WTC11 (cell line): ENCODE measurements around the gene KRTAP21-3. TPM values are rescaled to one million over a fixed set of nuclear protein-coding genes. Genes with fewer than 3 reads are reported as not detected.

Experiments used
- ATAC-seq: fragments of 200-7000 bp; cut with Tn5 transposase; 2 replicates; pipeline ENCODE4 v1.10.0; 2021; ENCODE audit warnings: mild to moderate bottlenecking, moderate library complexity
- CTCF ChIA-PET: fragments of 300-600 bp; sonication (Branson Sonifier 250); formaldehyde crosslinking; loops from one replicate; lab custom pipeline; 2021; ENCODE audit warnings: antibody characterized with exemption; lab: Charles Lee
- POLR2A ChIA-PET: fragments of 350-600 bp; sonication (Branson Sonifier 250); formaldehyde crosslinking; loops from one replicate; lab custom pipeline; 2021; ENCODE audit warnings: antibody characterized with exemption; lab: Charles Lee
- DNase-seq: peaks from one replicate; pipeline ENCODE4 v3.0.0; 2021; ENCODE audit warnings: low spot score
- H3K27ac Mint-ChIP-seq: 2 replicates; pipeline ENCODE4 v1.8.0; 2021; ENCODE audit warnings: mixed read lengths
- H3K27me3 Mint-ChIP-seq: 2 replicates; pipeline ENCODE4 v1.8.0; 2021; ENCODE audit warnings: low read depth, mild to moderate bottlenecking, moderate library complexity, mixed read lengths
- H3K36me3 Mint-ChIP-seq: 2 replicates; pipeline ENCODE4 v1.8.0; 2021; ENCODE audit warnings: mixed read lengths
- H3K4me1 Mint-ChIP-seq: 2 replicates; pipeline ENCODE4 v1.8.0; 2022; ENCODE audit warnings: mixed read lengths
- H3K4me3 Mint-ChIP-seq: 2 replicates; pipeline ENCODE4 v1.8.0; 2021; ENCODE audit warnings: mild to moderate bottlenecking, moderate library complexity, mixed read lengths
- H3K9me3 Mint-ChIP-seq: 2 replicates; pipeline ENCODE4 v1.8.0; 2021; ENCODE audit warnings: mixed read lengths
- ATF2 ChIP-seq: sonication (generic); formaldehyde crosslinking; IDR thresholded peaks from 2 replicates; pipeline ENCODE4 v1.8.1; 2022; ENCODE audit warnings: low read depth, missing genetic modification reagents, borderline replicate concordance
- FOXP4 ChIP-seq: sonication (generic); formaldehyde crosslinking; IDR thresholded peaks from 2 replicates; pipeline ENCODE4 v1.8.0; 2022; ENCODE audit warnings: mild to moderate bottlenecking, missing genetic modification reagents
- HMGA2 ChIP-seq: fragments of 250-450 bp; sonication (Bioruptor Pico); IDR thresholded peaks from 2 replicates; pipeline ENCODE4 v1.4.0; 2021; ENCODE audit warnings: mild to moderate bottlenecking, moderate library complexity
- JAZF1 ChIP-seq: fragments of 250-450 bp; sonication (Bioruptor Pico); IDR thresholded peaks from 2 replicates; pipeline ENCODE4 v1.9.0; 2021; ENCODE audit warnings: moderate library complexity, mild to moderate bottlenecking, inconsistent platforms
- MLX ChIP-seq: sonication (generic); formaldehyde crosslinking; IDR thresholded peaks from 2 replicates; pipeline ENCODE4 v1.8.1; 2023; ENCODE audit warnings: mild to moderate bottlenecking, missing genetic modification reagents, moderate library complexity
- MXD4 ChIP-seq: fragments of 250-450 bp; sonication (Bioruptor Pico); IDR thresholded peaks from 2 replicates; pipeline ENCODE4 v1.8.0; 2021; ENCODE audit warnings: mild to moderate bottlenecking, moderate library complexity, borderline replicate concordance
- NFE2L1 ChIP-seq: sonication (generic); formaldehyde crosslinking; IDR thresholded peaks from 2 replicates; pipeline ENCODE4 v1.8.1; 2023; ENCODE audit warnings: missing genetic modification reagents
- NR2C2 ChIP-seq: sonication (generic); formaldehyde crosslinking; IDR thresholded peaks from 2 replicates; pipeline ENCODE4 v1.8.0; 2022; ENCODE audit warnings: mild to moderate bottlenecking, missing genetic modification reagents
- PRRX2 ChIP-seq: fragments of 250-450 bp; sonication (Bioruptor Pico); IDR thresholded peaks from 2 replicates; pipeline ENCODE4 v1.8.0; 2021; ENCODE audit warnings: mild to moderate bottlenecking
- TCF7 ChIP-seq: sonication (generic); formaldehyde crosslinking; IDR thresholded peaks from 2 replicates; pipeline ENCODE4 v1.8.0; 2022; ENCODE audit warnings: mild to moderate bottlenecking, low read depth, missing genetic modification reagents, moderate library complexity
- TEAD1 ChIP-seq: sonication (generic); formaldehyde crosslinking; IDR thresholded peaks from 2 replicates; pipeline ENCODE4 v1.8.0; 2022; ENCODE audit warnings: mild to moderate bottlenecking, missing genetic modification reagents
- ZNF263 ChIP-seq: sonication (generic); formaldehyde crosslinking; IDR thresholded peaks from 2 replicates; pipeline ENCODE4 v1.8.1; 2022; ENCODE audit warnings: low read depth, mild to moderate bottlenecking, moderate library complexity, missing genetic modification reagents
- ZNF671 ChIP-seq: fragments of 250-450 bp; sonication (Bioruptor Pico); IDR thresholded peaks from 2 replicates; pipeline ENCODE4 v1.8.0; 2021; ENCODE audit warnings: mild to moderate bottlenecking
- ZSCAN18 ChIP-seq: fragments of 250-450 bp; sonication (Bioruptor Pico); IDR thresholded peaks from 2 replicates; pipeline ENCODE4 v2.1.2; 2022; ENCODE audit warnings: mild to moderate bottlenecking, moderate library complexity
- total RNA-seq: library from RNA; stranded (reverse); gene quantifications from 3 replicates; pipeline ENCODE4 v1.2.3, GENCODE V29; 2021
- TF ChIP-seq, protein P1 (sequence below): sonication (generic); formaldehyde crosslinking; conservative IDR thresholded peaks from 2 replicates; pipeline ENCODE4 v1.8.1; 2022; ENCODE audit warnings: mild to moderate bottlenecking, missing genetic modification reagents
- TF ChIP-seq, protein P2 (sequence below): sonication (generic); formaldehyde crosslinking; IDR thresholded peaks from 2 replicates; pipeline ENCODE4 v1.8.0; 2023; ENCODE audit warnings: mild to moderate bottlenecking, missing genetic modification reagents
- TF ChIP-seq, protein P3 (sequence below): sonication (generic); formaldehyde crosslinking; IDR thresholded peaks from 2 replicates; pipeline ENCODE4 v1.8.1; 2022; ENCODE audit warnings: low read depth, mild to moderate bottlenecking, moderate library complexity, missing genetic modification reagents, borderline replicate concordance
- TF ChIP-seq, protein P4 (sequence below): sonication (generic); formaldehyde crosslinking; IDR thresholded peaks from 2 replicates; pipeline ENCODE4 v1.8.0; 2023; ENCODE audit warnings: missing genetic modification reagents
- TF ChIP-seq, protein P5 (sequence below): sonication (generic); formaldehyde crosslinking; IDR thresholded peaks from 2 replicates; pipeline ENCODE4 v1.8.0; 2022; ENCODE audit warnings: missing genetic modification reagents
- TF ChIP-seq, protein P6 (sequence below): fragments of 250-450 bp; sonication (Bioruptor Pico); IDR thresholded peaks from 2 replicates; pipeline ENCODE4 v1.9.0; 2021; ENCODE audit warnings: moderate library complexity, mild to moderate bottlenecking, inconsistent platforms, borderline replicate concordance

Gene KRTAP21-3
- total RNA-seq, 1 experiment from 2014 or later = not detected

DNA sequence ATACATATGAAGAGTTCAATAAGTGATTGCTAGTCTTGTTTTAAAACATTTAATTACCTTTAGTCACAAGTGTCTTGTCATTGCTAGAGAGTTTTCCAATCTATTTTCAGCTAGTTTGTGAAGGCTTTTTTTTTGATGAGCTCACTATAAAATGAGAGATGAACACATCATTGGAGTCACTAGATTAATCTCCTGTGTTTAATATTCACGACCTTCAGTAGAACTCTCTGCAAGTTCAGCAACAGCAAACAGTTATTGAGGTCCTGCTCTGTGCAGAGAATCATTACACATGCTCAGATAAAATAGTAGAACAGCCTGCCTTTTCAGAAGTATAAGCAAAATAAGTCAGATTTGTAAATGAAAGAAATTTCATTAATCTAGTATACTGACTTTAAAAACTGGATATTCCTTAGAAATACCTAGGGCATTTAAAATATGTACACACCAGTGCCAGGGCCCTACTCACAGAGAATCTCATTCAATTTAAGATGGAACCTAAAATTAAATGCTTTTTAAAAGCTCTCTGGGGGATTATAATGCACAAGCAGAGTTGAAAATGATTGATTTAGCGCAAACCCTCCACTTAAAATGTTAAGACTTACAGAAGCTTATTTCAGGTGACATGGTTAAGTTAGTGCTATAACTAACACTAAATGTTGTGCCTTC is 45.5 kb downstream of the KRTAP21-3 start (continued):
- TF ChIP-seq FOXP4 (CRISPR knock-in tag) (no peak), NR2C2 (CRISPR knock-in tag) (no peak), ZNF263 (CRISPR knock-in tag) (no peak), NFE2L1 (no peak)
- TF ChIP-seq, protein P1, sequence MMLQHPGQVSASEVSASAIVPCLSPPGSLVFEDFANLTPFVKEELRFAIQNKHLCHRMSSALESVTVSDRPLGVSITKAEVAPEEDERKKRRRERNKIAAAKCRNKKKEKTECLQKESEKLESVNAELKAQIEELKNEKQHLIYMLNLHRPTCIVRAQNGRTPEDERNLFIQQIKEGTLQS (CRISPR knock-in tag) = no peak

DNA sequence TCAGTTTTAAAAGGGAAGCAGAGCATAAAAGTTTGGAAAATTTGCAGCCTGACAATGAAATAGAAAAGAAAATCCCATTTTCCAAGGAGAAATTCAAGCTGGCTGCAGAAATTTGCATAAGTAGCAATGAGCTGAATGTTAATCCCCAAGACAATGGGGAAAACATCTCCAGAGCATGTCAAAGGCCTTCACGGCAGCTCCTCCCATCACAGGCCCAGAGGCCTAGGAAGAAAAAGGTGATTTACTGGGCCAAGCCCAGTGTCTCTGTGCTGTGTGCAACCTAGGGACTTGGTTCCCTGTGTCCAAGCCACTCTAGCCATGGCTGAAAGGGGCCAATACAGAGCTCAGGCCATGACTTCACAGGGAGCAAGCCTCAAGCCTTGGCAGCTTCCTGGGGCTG is 49.8 kb downstream of the KRTAP21-3 start:
- H3K27me3 Mint-ChIP-seq = no peaks in the 10 kb centered on the region
- no peak overlapping the region for H3K4me3 Mint-ChIP-seq
- DNase-seq (no peak), ATAC-seq (no peak; the same call in 1 of the 2 replicates)
- H3K9me3 Mint-ChIP-seq = peaks cover 28% of the 10 kb centered on the region
- H3K4me1 Mint-ChIP-seq = peaks cover 10% of the 10 kb centered on the region
- CTCF ChIA-PET = no interaction called here
- no peak overlapping the region for H3K27ac Mint-ChIP-seq
- H3K36me3 Mint-ChIP-seq = peaks cover 5% of the 10 kb centered on the region
- POLR2A ChIA-PET = no interaction called here
- no peak for TF ChIP-seq MXD4 (CRISPR knock-in tag)
- no peak for TF ChIP-seq TCF7 (CRISPR knock-in tag)
- TF ChIP-seq, protein P2, sequence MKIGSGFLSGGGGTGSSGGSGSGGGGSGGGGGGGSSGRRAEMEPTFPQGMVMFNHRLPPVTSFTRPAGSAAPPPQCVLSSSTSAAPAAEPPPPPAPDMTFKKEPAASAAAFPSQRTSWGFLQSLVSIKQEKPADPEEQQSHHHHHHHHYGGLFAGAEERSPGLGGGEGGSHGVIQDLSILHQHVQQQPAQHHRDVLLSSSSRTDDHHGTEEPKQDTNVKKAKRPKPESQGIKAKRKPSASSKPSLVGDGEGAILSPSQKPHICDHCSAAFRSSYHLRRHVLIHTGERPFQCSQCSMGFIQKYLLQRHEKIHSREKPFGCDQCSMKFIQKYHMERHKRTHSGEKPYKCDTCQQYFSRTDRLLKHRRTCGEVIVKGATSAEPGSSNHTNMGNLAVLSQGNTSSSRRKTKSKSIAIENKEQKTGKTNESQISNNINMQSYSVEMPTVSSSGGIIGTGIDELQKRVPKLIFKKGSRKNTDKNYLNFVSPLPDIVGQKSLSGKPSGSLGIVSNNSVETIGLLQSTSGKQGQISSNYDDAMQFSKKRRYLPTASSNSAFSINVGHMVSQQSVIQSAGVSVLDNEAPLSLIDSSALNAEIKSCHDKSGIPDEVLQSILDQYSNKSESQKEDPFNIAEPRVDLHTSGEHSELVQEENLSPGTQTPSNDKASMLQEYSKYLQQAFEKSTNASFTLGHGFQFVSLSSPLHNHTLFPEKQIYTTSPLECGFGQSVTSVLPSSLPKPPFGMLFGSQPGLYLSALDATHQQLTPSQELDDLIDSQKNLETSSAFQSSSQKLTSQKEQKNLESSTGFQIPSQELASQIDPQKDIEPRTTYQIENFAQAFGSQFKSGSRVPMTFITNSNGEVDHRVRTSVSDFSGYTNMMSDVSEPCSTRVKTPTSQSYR (CRISPR knock-in tag) = no peak
- TF ChIP-seq ZNF671 (CRISPR knock-in tag) = no peak
- TF ChIP-seq, protein P3, sequence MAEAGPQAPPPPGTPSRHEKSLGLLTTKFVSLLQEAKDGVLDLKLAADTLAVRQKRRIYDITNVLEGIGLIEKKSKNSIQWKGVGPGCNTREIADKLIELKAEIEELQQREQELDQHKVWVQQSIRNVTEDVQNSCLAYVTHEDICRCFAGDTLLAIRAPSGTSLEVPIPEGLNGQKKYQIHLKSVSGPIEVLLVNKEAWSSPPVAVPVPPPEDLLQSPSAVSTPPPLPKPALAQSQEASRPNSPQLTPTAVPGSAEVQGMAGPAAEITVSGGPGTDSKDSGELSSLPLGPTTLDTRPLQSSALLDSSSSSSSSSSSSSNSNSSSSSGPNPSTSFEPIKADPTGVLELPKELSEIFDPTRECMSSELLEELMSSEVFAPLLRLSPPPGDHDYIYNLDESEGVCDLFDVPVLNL (CRISPR knock-in tag) = no peak
- TF ChIP-seq, protein P4, sequence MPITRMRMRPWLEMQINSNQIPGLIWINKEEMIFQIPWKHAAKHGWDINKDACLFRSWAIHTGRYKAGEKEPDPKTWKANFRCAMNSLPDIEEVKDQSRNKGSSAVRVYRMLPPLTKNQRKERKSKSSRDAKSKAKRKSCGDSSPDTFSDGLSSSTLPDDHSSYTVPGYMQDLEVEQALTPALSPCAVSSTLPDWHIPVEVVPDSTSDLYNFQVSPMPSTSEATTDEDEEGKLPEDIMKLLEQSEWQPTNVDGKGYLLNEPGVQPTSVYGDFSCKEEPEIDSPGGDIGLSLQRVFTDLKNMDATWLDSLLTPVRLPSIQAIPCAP (CRISPR knock-in tag) = no peak
- TF ChIP-seq HMGA2 (CRISPR knock-in tag) = no peak
- TF ChIP-seq, protein P5, sequence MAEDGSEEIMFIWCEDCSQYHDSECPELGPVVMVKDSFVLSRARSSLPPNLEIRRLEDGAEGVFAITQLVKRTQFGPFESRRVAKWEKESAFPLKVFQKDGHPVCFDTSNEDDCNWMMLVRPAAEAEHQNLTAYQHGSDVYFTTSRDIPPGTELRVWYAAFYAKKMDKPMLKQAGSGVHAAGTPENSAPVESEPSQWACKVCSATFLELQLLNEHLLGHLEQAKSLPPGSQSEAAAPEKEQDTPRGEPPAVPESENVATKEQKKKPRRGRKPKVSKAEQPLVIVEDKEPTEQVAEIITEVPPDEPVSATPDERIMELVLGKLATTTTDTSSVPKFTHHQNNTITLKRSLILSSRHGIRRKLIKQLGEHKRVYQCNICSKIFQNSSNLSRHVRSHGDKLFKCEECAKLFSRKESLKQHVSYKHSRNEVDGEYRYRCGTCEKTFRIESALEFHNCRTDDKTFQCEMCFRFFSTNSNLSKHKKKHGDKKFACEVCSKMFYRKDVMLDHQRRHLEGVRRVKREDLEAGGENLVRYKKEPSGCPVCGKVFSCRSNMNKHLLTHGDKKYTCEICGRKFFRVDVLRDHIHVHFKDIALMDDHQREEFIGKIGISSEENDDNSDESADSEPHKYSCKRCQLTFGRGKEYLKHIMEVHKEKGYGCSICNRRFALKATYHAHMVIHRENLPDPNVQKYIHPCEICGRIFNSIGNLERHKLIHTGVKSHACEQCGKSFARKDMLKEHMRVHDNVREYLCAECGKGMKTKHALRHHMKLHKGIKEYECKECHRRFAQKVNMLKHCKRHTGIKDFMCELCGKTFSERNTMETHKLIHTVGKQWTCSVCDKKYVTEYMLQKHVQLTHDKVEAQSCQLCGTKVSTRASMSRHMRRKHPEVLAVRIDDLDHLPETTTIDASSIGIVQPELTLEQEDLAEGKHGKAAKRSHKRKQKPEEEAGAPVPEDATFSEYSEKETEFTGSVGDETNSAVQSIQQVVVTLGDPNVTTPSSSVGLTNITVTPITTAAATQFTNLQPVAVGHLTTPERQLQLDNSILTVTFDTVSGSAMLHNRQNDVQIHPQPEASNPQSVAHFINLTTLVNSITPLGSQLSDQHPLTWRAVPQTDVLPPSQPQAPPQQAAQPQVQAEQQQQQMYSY (CRISPR knock-in tag) = no peak
- TF ChIP-seq ATF2 = no peak
- TF ChIP-seq JAZF1 (CRISPR knock-in tag) = no peak
- TF ChIP-seq PRRX2 = no peak
- TF ChIP-seq, protein P6, sequence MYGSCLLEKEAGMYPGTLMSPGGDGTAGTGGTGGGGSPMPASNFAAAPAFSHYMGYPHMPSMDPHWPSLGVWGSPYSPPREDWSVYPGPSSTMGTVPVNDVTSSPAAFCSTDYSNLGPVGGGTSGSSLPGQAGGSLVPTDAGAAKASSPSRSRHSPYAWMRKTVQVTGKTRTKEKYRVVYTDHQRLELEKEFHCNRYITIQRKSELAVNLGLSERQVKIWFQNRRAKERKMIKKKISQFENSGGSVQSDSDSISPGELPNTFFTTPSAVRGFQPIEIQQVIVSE (CRISPR knock-in tag) = no peak
- TF ChIP-seq MLX (CRISPR knock-in tag) = no peak
- TF ChIP-seq ZSCAN18 (CRISPR knock-in tag) = no peak
- no peak for TF ChIP-seq TEAD1 (CRISPR knock-in tag)
